ENCODE measurements around the gene AQP2.

Gene AQP2

GRCh38 chr12:49904601-49905000 lies 45.9 kb upstream of the AQP2 start:
- DNase-seq (ENCODE audit: low spot score), result no peak
- TF ChIP-seq CTCF (IDR thresholded peaks at IDR 0.05; ENCODE audit: extremely low read depth, missing control alignments), result no peak

- DNase-seq (ENCODE audit: low spot score), result no peak
- no peak for TF ChIP-seq CTCF (IDR thresholded peaks at IDR 0.05; ENCODE audit: extremely low read depth, missing control alignments)
Observed at GRCh38 chr12:49905718-49906314, 44.7 kb upstream of the AQP2 start.

- DNase-seq (ENCODE audit: low spot score), result no peak
- TF ChIP-seq CTCF (IDR thresholded peaks at IDR 0.05; ENCODE audit: extremely low read depth, missing control alignments), result no peak
Observed at GRCh38 chr12:49907352-49907751, 43.2 kb upstream of the AQP2 start.

GRCh38 chr12:49909356-49909755 lies 41.2 kb upstream of the AQP2 start:
- no peak for DNase-seq (ENCODE audit: low spot score)
- no peak for TF ChIP-seq CTCF (IDR thresholded peaks at IDR 0.05; ENCODE audit: extremely low read depth, missing control alignments)

GRCh38 chr12:49909826-49910225 lies 40.7 kb upstream of the AQP2 start:
- DNase-seq (ENCODE audit: low spot score), result no peak

GRCh38 chr12:49910331-49911212 lies 40.0 kb upstream of the AQP2 start:
- no peak for DNase-seq (ENCODE audit: low spot score)
- no peak for TF ChIP-seq CTCF (IDR thresholded peaks at IDR 0.05; ENCODE audit: extremely low read depth, missing control alignments)

More at GRCh38 chr12:49909826-49910225, 40.7 kb upstream of the AQP2 start:
- TF ChIP-seq CTCF (IDR thresholded peaks at IDR 0.05; ENCODE audit: extremely low read depth, missing control alignments), result no peak

- no peak for TF ChIP-seq CTCF (IDR thresholded peaks at IDR 0.05; ENCODE audit: extremely low read depth, missing control alignments)
- no peak for DNase-seq (ENCODE audit: low spot score)
Observed at GRCh38 chr12:49911213-49911605, 39.3 kb upstream of the AQP2 start.

All from GM20000 (cell line).